Inferior parietal cortex (tissue), 1 donor: ENCODE measurements around the gene OR4S1.
"Not testable (repeated sequence)": the region's sequence is repeated elsewhere in the genome, so short reads cannot be mapped to it uniquely, and the experiment has no call there.

Experiments used
- DNase-seq: peaks from one replicate; pipeline ENCODE4 v3.0.0-alpha.2; 2016; ENCODE audit errors: extremely low spot score

OR4S1 gene, protein sequence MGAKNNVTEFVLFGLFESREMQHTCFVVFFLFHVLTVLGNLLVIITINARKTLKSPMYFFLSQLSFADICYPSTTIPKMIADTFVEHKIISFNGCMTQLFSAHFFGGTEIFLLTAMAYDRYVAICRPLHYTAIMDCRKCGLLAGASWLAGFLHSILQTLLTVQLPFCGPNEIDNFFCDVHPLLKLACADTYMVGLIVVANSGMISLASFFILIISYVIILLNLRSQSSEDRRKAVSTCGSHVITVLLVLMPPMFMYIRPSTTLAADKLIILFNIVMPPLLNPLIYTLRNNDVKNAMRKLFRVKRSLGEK

DNA sequence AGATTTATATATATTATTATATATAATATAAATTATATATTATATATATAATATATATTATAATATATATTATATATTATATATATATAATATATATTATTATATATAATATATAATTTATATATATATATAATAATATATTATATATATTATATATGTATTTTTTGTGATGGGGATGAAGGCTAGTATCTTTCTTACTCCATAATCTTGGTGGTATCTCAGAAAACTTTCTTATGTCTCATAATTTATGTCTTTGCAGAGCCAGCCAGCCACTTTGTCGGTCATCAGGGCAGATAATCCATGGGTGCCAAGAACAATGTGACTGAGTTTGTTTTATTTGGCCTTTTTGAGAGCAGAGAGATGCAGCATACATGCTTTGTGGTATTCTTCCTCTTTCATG, at the start of gene OR4S1:
TSS of gene OR4S1 (plus strand) at position 301 of the 400 bp plus-strand sequence. CDS start at position 301, 0 bp downstream.
- no peak for DNase-seq

DNA sequence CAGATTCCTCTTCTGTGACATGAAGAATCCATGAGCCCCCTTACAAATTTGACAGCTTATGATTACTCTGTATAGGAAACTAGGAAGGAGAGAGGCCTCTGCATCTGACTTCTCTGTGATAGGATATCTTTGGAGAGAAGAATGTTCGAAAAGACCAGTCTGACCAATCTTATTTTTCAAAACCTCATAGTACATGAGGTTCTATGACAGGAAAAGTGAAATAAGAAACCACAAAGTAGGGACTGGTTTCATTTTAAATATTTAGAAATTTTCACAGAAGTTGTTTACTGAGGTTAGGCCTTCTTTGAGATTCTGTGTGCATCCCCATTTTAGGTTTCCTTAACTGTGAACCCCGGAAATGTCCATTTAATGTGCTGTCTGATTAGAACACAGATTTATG, 44.4 kb upstream of the OR4S1 start:
- no peak for DNase-seq

DNA sequence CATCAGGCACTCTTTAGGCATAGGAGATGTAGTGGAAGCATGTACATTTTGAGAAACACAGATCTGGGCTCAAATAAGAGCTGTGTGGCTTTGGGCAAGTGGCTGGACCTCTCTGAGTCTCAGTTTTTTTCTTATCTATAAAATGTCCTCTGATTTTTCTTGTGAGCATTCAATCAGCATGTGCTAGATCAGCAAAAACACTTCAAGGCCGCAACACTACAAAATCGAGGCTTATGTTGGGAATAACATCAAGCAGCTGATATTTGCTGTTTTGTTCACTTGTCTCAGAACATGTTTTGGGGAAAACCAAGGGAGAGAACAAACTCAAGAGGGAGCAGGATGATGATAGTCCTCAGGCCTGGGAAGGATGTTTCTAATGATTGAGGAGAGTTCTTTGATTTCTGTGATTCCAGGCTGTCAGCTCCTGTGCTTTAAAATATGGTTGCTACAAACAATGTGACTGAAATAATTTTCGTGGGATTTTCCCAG, 42.6 kb upstream of the OR4S1 start, which contains the start of gene OR4X1:
TSS of gene OR4X1 (plus strand) at position 439 of the 489 bp plus-strand sequence. CDS start at position 439, 0 bp downstream.
- no peak for DNase-seq

DNA sequence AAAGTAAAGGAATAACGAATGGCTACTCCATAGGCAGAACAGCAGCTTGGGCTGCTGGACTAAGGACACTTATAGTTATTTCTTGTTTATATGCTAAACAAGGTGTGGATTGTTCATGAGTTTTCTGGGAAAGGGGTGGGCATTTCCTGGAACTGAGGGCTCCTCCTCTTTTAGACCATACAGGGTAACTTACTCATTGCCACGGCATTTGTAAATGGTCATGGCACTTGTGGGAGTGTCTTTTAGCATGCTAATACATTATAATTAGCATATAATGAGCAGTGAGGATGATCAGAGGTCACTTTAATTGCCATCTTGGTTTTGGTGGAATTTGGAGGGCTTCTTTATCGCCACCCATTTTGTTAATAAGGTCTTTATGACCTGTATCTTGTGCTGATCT, 35.4 kb upstream of the OR4S1 start:
- DNase-seq, result no peak

DNA sequence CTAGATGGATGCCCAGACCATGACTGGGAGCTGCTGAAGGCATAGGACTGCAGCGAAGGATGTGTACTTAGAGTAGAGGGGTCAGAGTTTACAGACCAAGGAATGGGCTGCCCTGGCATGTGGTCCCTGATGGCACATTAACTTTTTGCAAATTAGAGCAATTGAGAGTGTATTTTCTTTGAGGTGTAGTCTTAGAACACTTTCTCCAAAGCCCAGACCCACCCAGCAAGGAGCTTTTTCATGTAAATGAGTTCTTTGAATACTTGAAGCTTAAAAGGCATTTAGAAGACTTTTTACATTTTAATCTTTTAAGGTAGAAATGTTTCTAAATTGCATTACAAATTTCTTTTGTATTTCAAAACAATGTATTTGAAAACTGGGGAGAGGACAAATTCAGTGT, 33.4 kb upstream of the OR4S1 start:
- DNase-seq, result no peak

DNA sequence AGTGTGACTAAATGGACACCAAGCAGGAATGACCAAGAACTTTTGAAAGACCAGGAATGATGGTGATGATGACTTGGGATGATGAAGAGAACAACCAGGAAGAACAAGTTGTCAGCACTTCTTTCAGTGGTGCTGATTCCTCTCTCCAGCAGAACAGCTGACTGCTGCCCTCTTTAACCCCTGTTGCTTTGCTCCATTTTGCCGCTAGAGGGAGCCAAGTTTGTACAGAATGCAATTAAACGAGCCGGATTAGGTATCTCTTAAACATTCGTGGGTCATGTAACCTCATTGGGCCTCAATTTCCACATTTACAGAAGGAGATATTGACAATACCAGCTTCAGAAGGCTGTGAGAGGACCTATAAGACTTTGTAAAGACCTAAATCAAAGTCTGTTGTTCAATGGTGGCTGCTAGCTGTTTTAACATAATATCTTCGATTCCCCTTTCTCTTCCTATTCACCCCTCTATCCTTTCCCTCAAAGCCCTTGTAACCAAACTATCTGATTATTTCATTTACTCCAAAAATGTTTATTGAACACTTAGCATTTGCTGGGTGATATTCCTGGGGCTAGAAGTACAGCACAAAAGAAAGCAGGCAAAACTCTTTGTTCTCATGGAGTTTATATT, 1.9 kb downstream of the OR4S1 start:
- peak; percentile 83 for DNase-seq

DNA sequence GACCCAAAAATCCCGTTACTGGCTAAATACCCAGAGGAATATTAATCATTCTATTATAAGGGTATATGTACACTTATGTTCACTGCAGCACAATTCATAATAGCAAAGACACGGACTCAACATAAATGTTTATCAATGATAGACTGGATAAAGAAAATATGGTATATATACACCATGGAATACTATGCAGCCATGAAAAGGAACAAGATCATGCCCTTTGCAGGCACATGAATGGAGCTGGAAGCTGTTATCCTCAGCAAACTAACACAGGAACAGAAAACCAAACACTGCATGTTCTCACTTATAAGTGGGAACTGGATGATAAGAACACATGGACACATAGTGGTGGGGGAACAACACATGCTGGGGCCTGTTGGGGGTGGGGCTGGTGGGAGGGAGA, 7.6 kb downstream of the OR4S1 start:
- not testable (repeated sequence) for DNase-seq

DNA sequence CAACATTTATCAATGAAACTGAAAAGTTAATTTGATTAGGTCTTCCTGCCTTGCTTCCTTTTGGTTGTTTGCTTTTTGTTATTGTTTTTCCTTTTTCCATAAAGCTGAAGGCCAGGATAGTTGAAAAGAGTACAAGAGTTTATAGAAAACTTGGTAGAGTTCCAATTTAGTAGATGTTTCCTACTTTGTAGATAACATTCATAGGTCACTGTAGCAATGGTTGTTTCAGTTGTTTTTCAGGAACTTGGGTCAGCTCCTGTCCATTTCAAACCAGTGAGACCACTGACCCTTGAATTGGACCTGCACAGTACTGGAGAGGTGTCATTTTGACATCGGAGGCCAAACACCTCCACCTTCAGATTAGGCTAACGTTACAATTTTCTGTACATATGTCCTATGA, 13.8 kb downstream of the OR4S1 start:
- DNase-seq, result not testable (repeated sequence)

DNA sequence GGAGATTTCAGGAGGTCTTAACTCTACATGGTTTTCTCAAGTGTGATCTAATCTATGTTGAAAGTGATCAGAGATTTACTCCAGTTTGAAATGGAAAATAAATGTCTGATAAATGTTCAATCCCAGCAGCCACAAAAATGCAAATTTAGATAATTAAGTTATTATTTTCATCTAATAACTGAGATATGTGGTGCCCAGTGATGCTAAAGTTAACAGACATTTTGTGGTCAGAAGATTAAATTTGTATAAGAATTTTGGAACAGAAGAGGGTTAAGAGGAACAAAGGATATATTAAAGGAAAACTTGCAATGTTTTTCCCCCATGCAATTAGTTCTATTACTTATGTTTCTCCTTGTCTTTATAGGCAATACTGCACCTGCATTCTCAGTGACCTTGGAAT, 18.6 kb downstream of the OR4S1 start, which contains the start of gene OR4C3:
TSS of gene OR4C3 (plus strand) at position 301 of the 400 bp plus-strand sequence. CDS start 102 bp downstream, outside the sequence.
- DNase-seq, result not testable (repeated sequence)

DNA sequence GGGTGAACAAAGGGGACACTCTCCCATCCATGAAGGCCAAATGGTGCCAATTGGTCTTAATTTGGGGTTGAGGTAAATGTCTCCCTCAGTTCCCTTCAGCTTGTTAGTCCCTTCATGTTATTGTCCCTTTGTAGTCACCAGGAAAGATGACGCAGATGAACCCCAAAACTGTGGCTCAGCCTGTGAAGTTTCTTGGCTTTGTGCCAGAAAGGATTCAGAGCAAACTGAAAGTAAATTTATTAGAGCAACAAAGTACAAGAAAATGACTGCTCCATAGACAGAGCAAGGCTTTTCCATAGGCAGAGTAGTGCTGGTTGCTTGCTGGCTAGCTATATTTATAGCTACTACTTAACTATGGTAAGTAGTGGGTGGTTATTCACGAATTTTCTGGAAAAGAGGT, 35.4 kb downstream of the OR4S1 start:
- DNase-seq, result no peak

DNA sequence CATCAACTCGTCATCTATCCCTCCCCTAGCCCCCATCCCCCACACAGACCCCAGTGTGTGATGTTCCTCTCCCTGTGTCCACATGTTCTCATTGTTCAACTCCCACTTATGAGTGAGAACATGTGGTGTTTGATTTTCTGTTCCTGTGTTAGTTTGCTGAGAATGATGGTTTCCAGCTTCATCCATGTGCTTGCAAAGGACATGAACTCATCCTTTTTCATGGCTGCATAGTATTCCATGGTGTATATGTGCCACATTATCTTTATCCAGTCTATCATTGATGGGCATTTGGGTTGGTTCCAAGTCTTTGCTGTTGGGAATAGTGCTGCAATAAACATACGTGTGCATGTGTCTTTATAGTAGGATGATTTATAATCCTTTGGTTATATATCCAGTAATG, 36.5 kb downstream of the OR4S1 start:
- DNase-seq, result not testable (repeated sequence)

DNA sequence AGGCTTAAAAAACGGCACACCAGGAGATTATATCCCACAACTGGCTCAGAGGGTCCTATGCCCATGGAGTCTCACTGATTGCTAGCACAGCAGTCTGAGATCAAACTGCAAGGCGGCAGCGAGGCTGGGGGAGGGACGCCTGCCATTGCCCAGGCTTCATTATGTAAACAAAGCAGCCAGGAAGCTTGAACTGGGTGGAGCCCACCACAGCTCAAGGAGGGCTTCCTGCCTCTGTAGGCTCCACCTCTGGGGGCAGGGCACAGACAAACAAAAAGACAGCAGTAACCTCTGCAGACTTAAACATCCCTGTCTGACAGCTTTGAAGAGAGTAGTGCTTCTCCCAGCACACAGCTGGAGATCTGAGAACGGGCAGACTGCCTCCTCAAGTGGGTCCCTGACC, 40.3 kb downstream of the OR4S1 start:
- DNase-seq, result not testable (repeated sequence)

DNA sequence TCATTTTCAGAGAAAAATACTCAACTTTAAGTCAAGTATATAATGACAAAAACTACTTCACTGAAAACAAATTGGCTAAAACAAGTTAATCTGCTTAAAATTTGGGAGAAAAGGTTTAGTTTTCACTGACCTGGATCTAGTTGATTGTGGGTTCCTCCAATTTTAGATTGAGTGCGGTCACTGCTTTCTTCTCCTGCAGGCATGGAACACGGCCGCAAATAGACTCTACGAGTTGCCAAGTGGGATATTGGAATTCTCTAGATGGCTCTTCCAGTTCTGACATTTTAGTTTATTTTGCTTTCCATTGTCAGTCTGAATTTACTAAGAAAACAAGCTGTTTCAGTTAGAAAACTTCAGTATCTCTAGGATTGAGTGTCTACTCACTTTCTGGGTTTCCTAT, 48.0 kb downstream of the OR4S1 start:
- no peak for DNase-seq

DNA sequence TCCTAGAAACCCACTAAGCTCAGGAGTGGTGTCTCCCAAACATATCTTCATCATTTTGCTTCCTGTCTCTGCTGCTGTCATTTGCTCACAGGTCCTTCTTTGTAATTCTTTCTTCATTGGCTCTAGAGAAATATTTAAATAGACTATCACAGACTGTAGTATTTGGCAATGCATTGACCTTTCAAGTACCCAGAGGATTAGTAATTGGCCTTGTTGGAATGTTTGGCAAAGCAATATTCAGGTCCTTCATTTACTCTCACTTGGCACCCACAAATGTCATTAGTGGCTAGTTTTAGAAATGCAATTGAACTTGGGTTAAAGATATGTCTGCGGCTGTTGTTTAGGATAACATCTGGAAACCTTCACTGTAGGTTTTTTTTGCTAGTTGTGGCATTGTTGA, 48.7 kb downstream of the OR4S1 start:
- DNase-seq, result no peak
